IMR-90 (cell line): ENCODE results near the gene IGSF22. TPM values are rescaled to one million over a fixed set of nuclear protein-coding genes. Genes with fewer than 3 reads are reported as not detected.

Experiments used
- ATAC-seq: fragments of 200-7000 bp; cut with Tn5 transposase; 2 replicates; pipeline ENCODE4 v1.9.1; 2020; ENCODE audit warnings: low read depth, mild to moderate bottlenecking, moderate library complexity
- BruUV-seq: library from RNA; stranded (reverse); fragments of 400-500 nt; replicated peaks from 2 replicates; lab custom pipeline; 2021; lab: Mats Ljungman, UMichigan
- CTCF ChIA-PET: fragments of 300-600 bp; formaldehyde crosslinking; extraction: SDS; loops from one replicate; lab custom pipeline; 2021; ENCODE audit warnings: antibody characterized with exemption; lab: Yijun Ruan, JAX
- POLR2A ChIA-PET: fragments of 300-600 bp; sonication (Branson Sonifier 250); formaldehyde crosslinking; loops from one replicate; lab custom pipeline; 2022; ENCODE audit warnings: antibody characterized with exemption; ENCODE audit not compliant: unreplicated experiment; lab: Charles Lee
- DNase-seq: peaks from one replicate; pipeline ENCODE4 v3.0.0; 2013
- H2AFZ ChIP-seq: replicated peaks from 2 replicates; pipeline ENCODE3; 2013; ENCODE audit warnings: low read length, mild to moderate bottlenecking; ENCODE audit not compliant: poor library complexity
- H2AK5ac ChIP-seq: 2 replicates; pipeline ENCODE4 v1.6.1; 2013; ENCODE audit warnings: low read depth, low read length, inconsistent platforms
- H2AK9ac ChIP-seq: replicated peaks from 2 replicates; pipeline ENCODE3; 2013; ENCODE audit warnings: mild to moderate bottlenecking, low read depth, low read length, moderate library complexity; ENCODE audit not compliant: poor library complexity
- H2BK120ac ChIP-seq: 2 replicates; pipeline ENCODE4 v1.6.1; 2013; ENCODE audit warnings: low read depth, low read length, inconsistent platforms
- H2BK15ac ChIP-seq: 3 replicates; pipeline ENCODE4 v1.6.1; 2013; ENCODE audit warnings: low read depth, low read length, inconsistent platforms
- H2BK20ac ChIP-seq: 2 replicates; pipeline ENCODE4 v1.6.1; 2013; ENCODE audit warnings: low read depth, mild to moderate bottlenecking, inconsistent platforms, low read length, moderate library complexity
- H2BK5ac ChIP-seq: 2 replicates; pipeline ENCODE4 v1.6.1; 2013; ENCODE audit warnings: mild to moderate bottlenecking, low read depth, low read length, inconsistent platforms; ENCODE audit not compliant: poor library complexity, severe bottlenecking
- H3K14ac ChIP-seq: replicated peaks from 2 replicates; pipeline ENCODE4 v1.6.1; 2013; ENCODE audit warnings: low read depth, low read length, inconsistent platforms
- H3K18ac ChIP-seq: 2 replicates; pipeline ENCODE4 v1.6.1; 2013; ENCODE audit warnings: low read depth, low read length, control low read depth
- H3K23ac ChIP-seq: 2 replicates; pipeline ENCODE4 v1.6.1; 2013; ENCODE audit warnings: low read depth, low read length, inconsistent platforms
- H3K27ac ChIP-seq: 2 replicates; pipeline ENCODE4 v1.5.1; 2013; ENCODE audit warnings: mild to moderate bottlenecking, control low read depth, low read length; ENCODE audit not compliant: insufficient read depth
- H3K27me3 ChIP-seq: 2 replicates; pipeline ENCODE4 v1.6.1; 2013; ENCODE audit warnings: low read length; ENCODE audit not compliant: control insufficient read depth, insufficient read depth
- H3K36me3 ChIP-seq: 2 replicates; pipeline ENCODE4 v1.6.1; 2013; ENCODE audit warnings: low read length, mixed read lengths; ENCODE audit not compliant: control insufficient read depth, insufficient read depth
- H3K4ac ChIP-seq: 2 replicates; pipeline ENCODE4 v1.6.1; 2013; ENCODE audit warnings: low read depth, low read length, inconsistent platforms
- H3K4me1 ChIP-seq: 2 replicates; pipeline ENCODE4 v1.6.1; 2013; ENCODE audit warnings: low read length, mixed read lengths; ENCODE audit not compliant: control insufficient read depth, insufficient read depth
- H3K4me2 ChIP-seq: 2 replicates; pipeline ENCODE4 v1.6.1; 2013; ENCODE audit warnings: low read depth, mild to moderate bottlenecking, control low read depth, low read length, moderate library complexity
- H3K4me3 ChIP-seq: 2 replicates; pipeline ENCODE4 v1.5.1; 2013; ENCODE audit warnings: low read depth, mild to moderate bottlenecking, control low read depth, low read length, moderate library complexity; ENCODE audit not compliant: insufficient read depth
- H3K56ac ChIP-seq: 2 replicates; pipeline ENCODE4 v1.6.1; 2013; ENCODE audit warnings: low read length, inconsistent platforms; ENCODE audit not compliant: insufficient read depth; ENCODE audit errors: extremely low read depth
- H3K79me1 ChIP-seq, 2 experiments: 2 replicates each; pipeline ENCODE4 v1.6.1; 2013; ENCODE audit warnings: low read length in 2 of 2, inconsistent platforms in 1 of 2, low read depth in 1 of 2
- H3K9ac ChIP-seq: 2 replicates; pipeline ENCODE4 v1.6.1; 2013; ENCODE audit warnings: low read depth, low read length, control low read depth
- H3K9me1 ChIP-seq: 2 replicates; pipeline ENCODE4 v1.6.1; 2013; ENCODE audit warnings: low read length, inconsistent platforms; ENCODE audit not compliant: insufficient read depth
- H3K9me3 ChIP-seq: 2 replicates; pipeline ENCODE4 v1.6.1; 2013; ENCODE audit warnings: low read length; ENCODE audit not compliant: control insufficient read depth, insufficient read depth
- H4K20me1 ChIP-seq: 2 replicates; pipeline ENCODE4 v1.6.1; 2013; ENCODE audit warnings: low read length, inconsistent platforms; ENCODE audit not compliant: insufficient read depth
- H4K5ac ChIP-seq: 2 replicates; pipeline ENCODE4 v1.6.1; 2013; ENCODE audit warnings: mild to moderate bottlenecking, low read depth, low read length, control low read depth
- H4K8ac ChIP-seq, 2 experiments: 2 replicates each; pipeline ENCODE4 v1.6.1; 2013; ENCODE audit warnings: low read depth in 2 of 2, low read length in 2 of 2, control low read depth in 1 of 2, inconsistent platforms in 1 of 2
- H4K91ac ChIP-seq: 2 replicates; pipeline ENCODE4 v1.6.1; 2013; ENCODE audit warnings: low read depth, low read length, inconsistent platforms; ENCODE audit not compliant: insufficient read depth
- BHLHE40 ChIP-seq: fragments of 150-350 bp; IDR thresholded peaks from 2 replicates; pipeline ENCODE4 v1.6.1; 2016; ENCODE audit warnings: mild to moderate bottlenecking, low read depth, low read length
- CHD1 ChIP-seq: IDR thresholded peaks from 2 replicates; pipeline ENCODE4 v1.6.1; 2012; ENCODE audit warnings: low read depth, low read length, improper control_type of control experiment
- CTCF ChIP-seq: conservative IDR thresholded peaks from 2 replicates; pipeline ENCODE4 v1.5.1; 2012; ENCODE audit warnings: mild to moderate bottlenecking, low read depth, low read length, improper control_type of control experiment
- ELK1 ChIP-seq: fragments of 150-350 bp; IDR thresholded peaks from 2 replicates; pipeline ENCODE4 v1.6.1; 2016; ENCODE audit warnings: low read depth, mild to moderate bottlenecking, low read length, moderate library complexity, borderline replicate concordance
- FOS ChIP-seq: fragments of 150-350 bp; IDR thresholded peaks from 2 replicates; pipeline ENCODE4 v1.6.1; 2016; ENCODE audit warnings: low read depth, low read length
- MAFK ChIP-seq: IDR thresholded peaks from 2 replicates; pipeline ENCODE4 v1.6.1; 2012; ENCODE audit warnings: low read depth, low read length, improper control_type of control experiment
- MAZ ChIP-seq: IDR thresholded peaks from 2 replicates; pipeline ENCODE4 v1.6.1; 2012; ENCODE audit warnings: low read depth, mild to moderate bottlenecking, low read length, improper control_type of control experiment, moderate library complexity, borderline replicate concordance
- MXI1 ChIP-seq: IDR thresholded peaks from 2 replicates; pipeline ENCODE4 v1.6.1; 2012; ENCODE audit warnings: low read depth, mild to moderate bottlenecking, low read length, moderate library complexity, borderline replicate concordance
- NFE2L2 ChIP-seq: fragments of 150-350 bp; IDR thresholded peaks from 2 replicates; pipeline ENCODE4 v1.6.1; 2016; ENCODE audit warnings: low read depth, mild to moderate bottlenecking, low read length
- POLR2A ChIP-seq: IDR thresholded peaks from 2 replicates; pipeline ENCODE4 v1.6.1; 2012; ENCODE audit warnings: mild to moderate bottlenecking, low read depth, low read length
- RAD21 ChIP-seq: IDR thresholded peaks from 2 replicates; pipeline ENCODE4 v1.6.1; 2012; ENCODE audit warnings: low read length, improper control_type of control experiment
- RCOR1 ChIP-seq: IDR thresholded peaks from 2 replicates; pipeline ENCODE4 v1.6.1; 2012; ENCODE audit warnings: mild to moderate bottlenecking, low read length, improper control_type of control experiment; ENCODE audit not compliant: insufficient replicate concordance
- RFX5 ChIP-seq: IDR thresholded peaks from 2 replicates; pipeline ENCODE4 v1.8.0; 2012; ENCODE audit warnings: low read depth, mild to moderate bottlenecking, low read length, moderate library complexity
- SMC3 ChIP-seq: fragments of 150-350 bp; IDR thresholded peaks from 2 replicates; pipeline ENCODE4 v1.6.1; 2016; ENCODE audit warnings: low read depth, mild to moderate bottlenecking, antibody characterized with exemption, low read length, moderate library complexity
- WGBS, 2 experiments: methylation state at CpG; one replicate each; pipeline versions ENCODE4 v1.1.5 to v1.1.7; 2013; ENCODE audit warnings: missing lambda C conversion rate in 2 of 2; ENCODE audit not compliant: insufficient read length in 1 of 2; ENCODE audit errors: extremely low coverage in 2 of 2; 5-methylcytosine and 5-hydroxymethylcytosine counted together
- dilution Hi-C: fragments of 300-500 bp; cut with HindIII; formaldehyde crosslinking; loops from one replicate; pipeline ENCODE4 v1.14.3; 2018; ENCODE audit warnings: low sequenced_read_pairs; ENCODE audit not compliant: unreplicated experiment
- in situ Hi-C: fragments of 300-500 bp; cut with MboI; formaldehyde crosslinking; loops from 3 replicates; pipeline ENCODE4 v1.14.3; 2019; ENCODE audit warnings: low sequenced_read_pairs, inconsistent platforms, mixed read lengths
- intact Hi-C: fragments of 100-400 bp; cut with micrococcal nuclease; formaldehyde crosslinking; loops from 2 replicates; pipeline ENCODE4 v1.10.0; 2022
- polyA plus RNA-seq, 3 experiments: library from polyadenylated mRNA; depleted of rRNA; stranded (reverse); fragments of >200 nt; gene quantifications; 2 replicates each; pipeline ENCODE4 v1.2.3, GENCODE V29; 2012; ENCODE audit warnings: low replicate concordance in 1 of 3
- total RNA-seq: library from RNA; depleted of rRNA; stranded (reverse); fragments of >200 nt; gene quantifications from 2 replicates; pipeline ENCODE4 v1.2.3, GENCODE V29; 2012

The IGSF22 gene
- total and polyA plus RNA-seq, 2 of the 4 experiments (the other 2 are of a cell fraction), result not detected

GRCh38 chr11:18677560-18677959, 48.4 kb downstream of the IGSF22 start:
- CTCF ChIA-PET, result no interaction called here
- H3K9me3 ChIP-seq, result no peaks in the 10 kb centered on the region
- no peak for TF ChIP-seq RCOR1
- TF ChIP-seq CHD1, result no peak
- TF ChIP-seq POLR2A, result no peak
- no peak for TF ChIP-seq CTCF
- TF ChIP-seq RAD21, result no peak
- TF ChIP-seq FOS, result no peak
- TF ChIP-seq NFE2L2, result no peak
- no peak for TF ChIP-seq SMC3
- TF ChIP-seq BHLHE40, result no peak
- no peak for TF ChIP-seq MAZ
- TF ChIP-seq ELK1, result no peak
- no peak for TF ChIP-seq MAFK
- TF ChIP-seq RFX5, result no peak
- no peak for TF ChIP-seq MXI1
- H3K4me3 ChIP-seq, result no peak overlapping the region
- H3K9me1 ChIP-seq, result no peaks in the 10 kb centered on the region
- no peak overlapping the region for H3K9ac ChIP-seq
- in situ Hi-C loops, result no loop called here
- no peaks in the 10 kb centered on the region for H3K4me1 ChIP-seq
- DNase-seq (no peak), ATAC-seq (no peak)
- POLR2A ChIA-PET, result no interaction called here
- no peak overlapping the region for H2BK15ac ChIP-seq
- H3K4me2 ChIP-seq, result no peak overlapping the region
- no TSS peak for BruUV-seq
- H3K23ac ChIP-seq, result no peak overlapping the region
- no peaks in the 10 kb centered on the region for H3K27me3 ChIP-seq
- H3K14ac ChIP-seq, result no peak overlapping the region
- no peak overlapping the region for H4K8ac ChIP-seq
- H2BK5ac ChIP-seq, result no peak overlapping the region
- no peaks in the 10 kb centered on the region for H3K36me3 ChIP-seq
- no peak overlapping the region for H3K4ac ChIP-seq
- no peak overlapping the region for H3K27ac ChIP-seq
- dilution Hi-C loops, result no loop called here
- no peak overlapping the region for H2AFZ ChIP-seq
- H3K56ac ChIP-seq, result no peak overlapping the region
- no peak overlapping the region for H4K5ac ChIP-seq
- H3K79me1 ChIP-seq, result no peaks in the 10 kb centered on the region
- intact Hi-C loops, result no loop called here
- H2BK20ac ChIP-seq, result no peak overlapping the region
- H2AK9ac ChIP-seq, result no peak overlapping the region
- H2AK5ac ChIP-seq, result no peak overlapping the region
- WGBS, 2 experiments, result no CpG with 5 or more reads among the region's 3 CpGs
- no peak overlapping the region for H2BK120ac ChIP-seq
- H4K20me1 ChIP-seq, result no peaks in the 10 kb centered on the region
- H3K18ac ChIP-seq, result no peak overlapping the region
- no peak overlapping the region for H4K91ac ChIP-seq
